GM12878 (cell line): ENCODE results near the gene PQBP1.

ENCODE experiments used
- BHLHE40 ChIP-seq, 2 experiments: fragments of 450-650 bp in 1 of 2; IDR thresholded peaks; 2 replicates each; pipeline ENCODE4 v1.6.1; 2011 to 2017; ENCODE audit warnings: low read depth in 2 of 2, borderline replicate concordance in 1 of 2, improper control_type of control experiment in 1 of 2, low read length in 1 of 2, mild to moderate bottlenecking in 1 of 2
- CTCF ChIP-seq, 3 experiments: IDR thresholded peaks in 2 of 3; conservative IDR thresholded peaks in 1 of 3; 2 replicates each; pipeline ENCODE4 v1.5.1; 2011; ENCODE audit warnings: low read depth in 3 of 3, low read length in 3 of 3, mild to moderate bottlenecking in 3 of 3, control low read depth in 2 of 3, moderate library complexity in 2 of 3, inconsistent platforms in 1 of 3, mixed read lengths in 1 of 3; ENCODE audit not compliant: control insufficient read depth in 2 of 3, insufficient read depth in 1 of 3; ENCODE audit errors: extremely low read depth in 1 of 3
- MXI1 ChIP-seq: fragments of 150-350 bp; IDR thresholded peaks from 2 replicates; pipeline ENCODE4 v1.6.1; 2011; ENCODE audit warnings: low read depth, mild to moderate bottlenecking, inconsistent platforms, low read length, improper control_type of control experiment
- POLR2A ChIP-seq: IDR thresholded peaks from 2 replicates; pipeline ENCODE4 v1.6.1; 2011; ENCODE audit warnings: low read depth, mild to moderate bottlenecking, low read length

- no peak for TF ChIP-seq BHLHE40 (IDR thresholded peaks at IDR 0.05; ENCODE audit: borderline replicate concordance in 1 of 2, low read depth in 2 of 2, low read length in 1 of 2)
- TF ChIP-seq POLR2A = no peak
- TF ChIP-seq MXI1 = no peak
- no peak for TF ChIP-seq CTCF (IDR thresholded peaks at IDR 0.05 in 2 of 3, conservative IDR thresholded peaks at IDR 0.05 in 1 of 3; ENCODE audit: control insufficient read depth in 2 of 3, extremely low read depth in 1 of 3, insufficient read depth in 1 of 3, low read depth in 3 of 3, low read length in 3 of 3)
Measured at GRCh38 chrX:48864210-48864609, 33.5 kb upstream of the PQBP1 start.
